ENCODE data around the gene IGFL2.

Gene IGFL2

GRCh38 chr19:46118136-46118535 is 29.9 kb upstream of the IGFL2 start:
- Histone ChIP-seq H3K27me3 (ENCODE audit: insufficient read depth, low read length, poor library complexity) (peaks cover 20% of the 10 kb centered on the region), H3K79me2 (ENCODE audit: insufficient read depth, low read length) (no peaks in the 10 kb centered on the region), H3K27ac (ENCODE audit: low read length) (no peak overlapping the region), H3K9ac (ENCODE audit: low read depth, low read length) (no peak overlapping the region), H3K4me2 (ENCODE audit: insufficient read depth, low read length) (no peak overlapping the region), H4K20me1 (ENCODE audit: insufficient read depth, low read length) (no peaks in the 10 kb centered on the region), H2AFZ (ENCODE audit: low read depth, low read length) (no peak overlapping the region), H3K36me3 (ENCODE audit: insufficient read depth, low read length) (no peaks in the 10 kb centered on the region), H3K9me3 (ENCODE audit: insufficient read depth, low read length, severe bottlenecking) (no peaks in the 10 kb centered on the region), H3K4me3 (ENCODE audit: low read depth in 1 of 2, low read length in 2 of 2) (no peak overlapping the region), H3K4me1 (ENCODE audit: insufficient read depth, low read length) (no peaks in the 10 kb centered on the region)
- DNase-seq, result no peak
- TF ChIP-seq EZH2 (IDR thresholded peaks at IDR 0.05; ENCODE audit: borderline replicate concordance, low read depth, low read length, severe bottlenecking) (no peak), CTCF (IDR thresholded peaks at IDR 0.05; ENCODE audit: borderline replicate concordance, extremely low read depth, low read length, poor library complexity, severe bottlenecking) (no peak)
- no peak for ATAC-seq (ENCODE audit: insufficient read depth, low read depth)

DNA sequence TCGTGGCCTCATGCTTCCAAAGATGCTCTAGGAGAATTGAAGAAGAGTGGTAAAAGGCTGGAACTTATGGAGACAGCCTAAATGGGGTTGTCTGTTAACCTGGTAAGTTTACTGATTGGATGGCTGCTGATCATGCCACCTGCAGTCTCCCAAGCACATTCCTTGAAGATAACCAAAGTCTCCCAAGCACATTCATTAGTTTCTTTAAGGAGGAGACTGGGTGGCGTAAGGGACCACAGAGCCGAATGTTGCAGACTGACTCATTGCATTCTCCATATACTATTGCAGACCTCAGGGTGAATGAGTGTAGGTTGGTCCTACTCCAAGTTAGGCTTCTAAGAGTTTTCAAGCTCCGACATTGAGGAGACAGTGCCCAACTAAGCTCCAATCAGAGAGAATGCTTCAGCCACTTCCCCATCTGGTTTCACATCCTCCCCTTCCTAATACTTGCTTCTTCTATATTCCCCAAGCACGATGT is 23.4 kb upstream of the IGFL2 start, which contains the start of gene IGFL3:
TSS of gene IGFL3 (minus strand) at position 51 of the 478 bp plus-strand sequence. CDS start at position 12, 39 bp downstream.
- Histone ChIP-seq H3K27ac (ENCODE audit: low read length) (no peak within 1 kb of the TSS), H3K4me1 (ENCODE audit: insufficient read depth, low read length) (no peaks in the 10 kb centered on the region), H3K4me3 (ENCODE audit: low read depth in 1 of 2, low read length in 2 of 2) (no peak within 1 kb of the TSS), H4K20me1 (ENCODE audit: insufficient read depth, low read length) (no peaks in the 10 kb centered on the region), H3K79me2 (ENCODE audit: insufficient read depth, low read length) (no peaks in the 10 kb centered on the region), H3K27me3 (ENCODE audit: insufficient read depth, low read length, poor library complexity) (peaks cover 34% of the 10 kb centered on the region), H3K4me2 (ENCODE audit: insufficient read depth, low read length) (no peak within 1 kb of the TSS), H3K9ac (ENCODE audit: low read depth, low read length) (no peak within 1 kb of the TSS), H2AFZ (ENCODE audit: low read depth, low read length) (no peak within 1 kb of the TSS), H3K36me3 (ENCODE audit: insufficient read depth, low read length) (no peaks in the 10 kb centered on the region), H3K9me3 (ENCODE audit: insufficient read depth, low read length, severe bottlenecking) (no peaks in the 10 kb centered on the region)
- DNase-seq (no peak), ATAC-seq (ENCODE audit: insufficient read depth, low read depth) (no peak)
- no peak for TF ChIP-seq EZH2 (IDR thresholded peaks at IDR 0.05; ENCODE audit: borderline replicate concordance, low read depth, low read length, severe bottlenecking)
- TF ChIP-seq CTCF (IDR thresholded peaks at IDR 0.05; ENCODE audit: borderline replicate concordance, extremely low read depth, low read length, poor library complexity, severe bottlenecking), result no peak

- Histone ChIP-seq H3K9me3 (ENCODE audit: insufficient read depth, low read length, severe bottlenecking) (no peaks in the 10 kb centered on the region), H2AFZ (ENCODE audit: low read depth, low read length) (no peak overlapping the region), H3K4me1 (ENCODE audit: insufficient read depth, low read length) (no peaks in the 10 kb centered on the region), H3K4me3 (ENCODE audit: low read depth in 1 of 2, low read length in 2 of 2) (no peak overlapping the region), H3K27me3 (ENCODE audit: insufficient read depth, low read length, poor library complexity) (peaks cover 34% of the 10 kb centered on the region), H3K9ac (ENCODE audit: low read depth, low read length) (no peak overlapping the region), H3K36me3 (ENCODE audit: insufficient read depth, low read length) (no peaks in the 10 kb centered on the region), H3K27ac (ENCODE audit: low read length) (no peak overlapping the region), H3K79me2 (ENCODE audit: insufficient read depth, low read length) (no peaks in the 10 kb centered on the region), H3K4me2 (ENCODE audit: insufficient read depth, low read length) (no peak overlapping the region), H4K20me1 (ENCODE audit: insufficient read depth, low read length) (no peaks in the 10 kb centered on the region)
- TF ChIP-seq CTCF (IDR thresholded peaks at IDR 0.05; ENCODE audit: borderline replicate concordance, extremely low read depth, low read length, poor library complexity, severe bottlenecking) (no peak), EZH2 (IDR thresholded peaks at IDR 0.05; ENCODE audit: borderline replicate concordance, low read depth, low read length, severe bottlenecking) (no peak)
- ATAC-seq (ENCODE audit: insufficient read depth, low read depth), result no peak
- DNase-seq, result no peak
Measured at GRCh38 chr19:46125447-46125846, 22.6 kb upstream of the IGFL2 start.

Data from DND-41 (cell line).